Sigmoid colon (tissue), 4 donors: Measurements from ENCODE around the gene GATA1.

Source experiments
- EP300 ChIP-seq, 4 donors: sonication (generic); formaldehyde crosslinking; IDR thresholded peaks; one replicate each; pipeline ENCODE4 v1.6.1; 2017; ENCODE audit warnings: antibody characterized with exemption in 4 of 4
- POLR2A ChIP-seq, 2 donors: fragments of 450-650 bp; IDR thresholded peaks; one replicate each; pipeline ENCODE4 v1.6.1; 2016; ENCODE audit warnings: antibody characterized with exemption in 2 of 2, mild to moderate bottlenecking in 2 of 2, moderate library complexity in 2 of 2
- TF ChIP-seq, protein P1 (sequence below), 4 experiments: fragments of 450-650 bp in 3 of 4; fragments of 200-600 bp in 1 of 4; IDR thresholded peaks; one replicate each; pipeline ENCODE4 v1.5.1; 2016 to 2019; ENCODE audit warnings: antibody characterized with exemption in 4 of 4, mild to moderate bottlenecking in 3 of 4, moderate library complexity in 2 of 4

GRCh38 chrX:48806081-48806480 lies 19.7 kb downstream of the GATA1 start:
- TF ChIP-seq, protein P1, sequence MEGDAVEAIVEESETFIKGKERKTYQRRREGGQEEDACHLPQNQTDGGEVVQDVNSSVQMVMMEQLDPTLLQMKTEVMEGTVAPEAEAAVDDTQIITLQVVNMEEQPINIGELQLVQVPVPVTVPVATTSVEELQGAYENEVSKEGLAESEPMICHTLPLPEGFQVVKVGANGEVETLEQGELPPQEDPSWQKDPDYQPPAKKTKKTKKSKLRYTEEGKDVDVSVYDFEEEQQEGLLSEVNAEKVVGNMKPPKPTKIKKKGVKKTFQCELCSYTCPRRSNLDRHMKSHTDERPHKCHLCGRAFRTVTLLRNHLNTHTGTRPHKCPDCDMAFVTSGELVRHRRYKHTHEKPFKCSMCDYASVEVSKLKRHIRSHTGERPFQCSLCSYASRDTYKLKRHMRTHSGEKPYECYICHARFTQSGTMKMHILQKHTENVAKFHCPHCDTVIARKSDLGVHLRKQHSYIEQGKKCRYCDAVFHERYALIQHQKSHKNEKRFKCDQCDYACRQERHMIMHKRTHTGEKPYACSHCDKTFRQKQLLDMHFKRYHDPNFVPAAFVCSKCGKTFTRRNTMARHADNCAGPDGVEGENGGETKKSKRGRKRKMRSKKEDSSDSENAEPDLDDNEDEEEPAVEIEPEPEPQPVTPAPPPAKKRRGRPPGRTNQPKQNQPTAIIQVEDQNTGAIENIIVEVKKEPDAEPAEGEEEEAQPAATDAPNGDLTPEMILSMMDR (IDR thresholded peaks at IDR 0.05), result no peak
- TF ChIP-seq EP300 (IDR thresholded peaks at IDR 0.05), result no peak
- no peak for TF ChIP-seq POLR2A (IDR thresholded peaks at IDR 0.05)
